HG02884 (cell line): ENCODE data around the gene PSTPIP2.

Experiments used
- ATAC-seq: cut with Tn5 transposase; IDR thresholded peaks from one replicate; pipeline ENCODE4 v1.9.1; 2021; ENCODE audit warnings: mild to moderate bottlenecking, moderate library complexity; ENCODE audit not compliant: unreplicated experiment

Gene PSTPIP2

DNA sequence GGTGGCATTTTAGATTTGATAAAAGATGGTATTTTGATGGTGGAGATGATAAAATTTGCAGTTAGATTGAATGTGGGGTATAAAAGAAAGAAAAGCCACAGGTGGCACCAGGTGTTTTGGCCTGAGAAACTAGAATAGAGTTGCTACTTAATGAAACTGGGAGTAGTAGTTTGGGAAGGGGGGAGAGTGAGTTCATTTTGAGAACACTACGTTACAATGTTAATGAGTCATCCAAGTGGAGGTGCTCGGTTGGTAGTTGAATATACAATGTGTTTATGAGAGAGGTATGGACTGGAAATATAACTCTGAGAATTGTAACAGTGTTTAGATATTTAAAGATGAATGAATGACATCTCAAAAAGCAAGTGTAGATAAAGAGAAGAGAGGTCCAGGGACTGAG, 131.3 kb downstream of the PSTPIP2 start:
- no peak for ATAC-seq

- ATAC-seq, result no peak
Observed at GRCh38 chr18:45939236-45939635, 132.8 kb downstream of the PSTPIP2 start.

DNA sequence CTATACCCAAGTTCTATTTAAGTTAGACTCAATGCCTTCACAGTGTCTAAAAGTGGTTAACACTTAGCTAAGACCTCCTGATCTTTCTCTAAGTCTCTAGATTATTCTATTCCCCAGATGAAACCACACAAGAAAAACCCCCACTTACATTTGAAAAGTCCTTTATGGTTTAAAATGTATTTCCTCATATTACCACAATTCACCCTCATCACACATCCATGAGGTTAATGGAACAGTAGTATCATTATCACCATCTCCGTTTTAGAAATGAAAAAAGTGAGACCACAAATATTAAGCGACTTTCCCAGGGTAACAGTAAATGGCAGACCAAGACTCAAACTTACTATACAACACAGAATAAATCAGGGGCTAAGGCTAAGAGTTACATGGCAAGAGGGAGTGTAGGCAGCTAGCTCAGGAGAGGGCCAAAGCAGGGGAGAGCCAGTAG, 133.5 kb downstream of the PSTPIP2 start:
- ATAC-seq, result no peak

- no peak for ATAC-seq
Observed at GRCh38 chr18:45935591-45936335, 136.3 kb downstream of the PSTPIP2 start.
